K562 (cell line): ENCODE results near the gene USP43. TPM values are rescaled to one million over a fixed set of nuclear protein-coding genes. Genes with fewer than 3 reads are reported as not detected.

Experiments used
- ATAC-seq: fragments of 200-7000 bp; cut with Tn5 transposase; 3 replicates; pipeline ENCODE4 v1.9.1; 2020; ENCODE audit warnings: moderate library complexity
- BruUV-seq: library from RNA; stranded (reverse); fragments of 400-500 nt; replicated peaks from 2 replicates; lab custom pipeline; 2021; lab: Mats Ljungman, UMichigan
- CTCF ChIA-PET: fragments of 300-600 bp; formaldehyde crosslinking; extraction: SDS; loops from one replicate; lab custom pipeline; 2021; ENCODE audit warnings: low intra/inter-chr PET ratio; lab: Yijun Ruan, JAX
- POLR2A ChIA-PET: fragments of 300-600, 350-650 bp; sonication (Branson Sonifier 250); formaldehyde crosslinking; extraction: SDS; loops from one replicate; lab custom pipeline; 2021; ENCODE audit warnings: antibody characterized with exemption, inconsistent platforms; lab: Yijun Ruan, JAX
- DNase-seq, 4 experiments: peaks; one replicate each; pipeline versions ENCODE4 v3.0.0 to v3.0.0-alpha.2; 2011 to 2018; ENCODE audit warnings: low spot score in 3 of 4, mixed read lengths in 3 of 4; ENCODE audit errors: extremely low read depth in 1 of 4
- FAIRE-seq: peaks from 2 replicates; lab custom pipeline; 2011; peaks lifted over from hg19 to GRCh38; lab: Jason Lieb, UNC
- H2AFZ ChIP-seq: 2 replicates; pipeline ENCODE4 v1.6.0; 2011; ENCODE audit warnings: low read depth, low read length, control low read depth, inconsistent platforms
- H3K27ac ChIP-seq: fragments of 200-600 bp; 3 replicates; pipeline ENCODE4 v1.8.0; 2011; ENCODE audit warnings: low read depth, mild to moderate bottlenecking, control low read depth, inconsistent platforms, low read length, moderate library complexity, mixed read lengths; ENCODE audit errors: extremely low read depth
- H3K27me3 ChIP-seq, 2 experiments: fragments of 300-600 bp in 1 of 2; 2 replicates in 1 of 2; 3 replicates in 1 of 2; pipeline versions ENCODE4 v1.6.0 to v1.8.0; 2011; ENCODE audit warnings: inconsistent platforms in 2 of 2, low read length in 2 of 2, mild to moderate bottlenecking in 1 of 2, mixed read lengths in 1 of 2, moderate library complexity in 1 of 2; ENCODE audit not compliant: control insufficient read depth in 2 of 2, insufficient read depth in 2 of 2
- H3K36me3 ChIP-seq: fragments of 300-600 bp; 3 replicates; pipeline ENCODE4 v1.8.0; 2011; ENCODE audit warnings: mild to moderate bottlenecking, low read length, inconsistent platforms; ENCODE audit not compliant: control insufficient read depth, insufficient read depth
- H3K4me1 ChIP-seq, 2 experiments: fragments of 200-600 bp in 1 of 2; replicated peaks in 1 of 2; 2 replicates in 1 of 2; 3 replicates in 1 of 2; pipeline versions ENCODE4 v1.5.1 to v1.8.0; 2011; ENCODE audit warnings: inconsistent platforms in 2 of 2, low read length in 2 of 2, mild to moderate bottlenecking in 1 of 2, mixed read lengths in 1 of 2, moderate library complexity in 1 of 2; ENCODE audit not compliant: control insufficient read depth in 2 of 2, insufficient read depth in 2 of 2
- H3K4me2 ChIP-seq: 2 replicates; pipeline ENCODE4 v1.6.1; 2011; ENCODE audit warnings: low read length, control low read depth, inconsistent platforms, mixed read lengths; ENCODE audit not compliant: insufficient read depth
- H3K4me3 ChIP-seq: fragments of 200-600 bp; sonication (generic), shearing (Covaris generic); 2 replicates; pipeline ENCODE4 v1.5.1; 2016; ENCODE audit warnings: control low read depth, inconsistent platforms
- H3K79me2 ChIP-seq: fragments of 200-600 bp; 3 replicates; pipeline ENCODE4 v1.8.0; 2011; ENCODE audit warnings: low read length, inconsistent platforms; ENCODE audit not compliant: control insufficient read depth, insufficient read depth
- H3K9ac ChIP-seq, 2 experiments: 2 replicates each; pipeline versions ENCODE4 v1.6.0 to v1.6.1; 2011; ENCODE audit warnings: low read depth in 2 of 2, low read length in 2 of 2, control low read depth in 1 of 2, inconsistent platforms in 1 of 2, mild to moderate bottlenecking in 1 of 2, mixed read lengths in 1 of 2; ENCODE audit not compliant: insufficient read depth in 1 of 2
- H3K9me1 ChIP-seq: one replicate; pipeline ENCODE4 v1.6.0; 2011; ENCODE audit warnings: inconsistent platforms, mild to moderate bottlenecking, low read length, moderate library complexity; ENCODE audit not compliant: control insufficient read depth, insufficient read depth
- H3K9me3 ChIP-seq: replicated peaks from 2 replicates; pipeline ENCODE4 v1.5.1; 2011; ENCODE audit warnings: low read depth, low read length, inconsistent platforms; ENCODE audit not compliant: control insufficient read depth, insufficient read depth
- H4K20me1 ChIP-seq: replicated peaks from 2 replicates; pipeline ENCODE4 v1.6.1; 2011; ENCODE audit warnings: low read length, inconsistent platforms, mixed read lengths; ENCODE audit not compliant: control insufficient read depth, insufficient read depth
- DDX20 ChIP-seq: fragments of 450-650 bp; IDR thresholded peaks from 2 replicates; pipeline ENCODE4 v1.6.1; 2016; ENCODE audit warnings: missing genetic modification characterization, low read depth, mild to moderate bottlenecking, missing compliant biosample characterization, moderate library complexity
- SLC30A9 ChIP-seq: fragments of 250-450 bp; sonication (Bioruptor Pico); IDR thresholded peaks from 2 replicates; pipeline ENCODE4 v1.8.0; 2022; ENCODE audit warnings: mild to moderate bottlenecking, moderate library complexity
- SMAD4 ChIP-seq: fragments of 250-450 bp; sonication (Bioruptor Pico); conservative IDR thresholded peaks from 2 replicates; pipeline ENCODE4 v1.8.0; 2021; ENCODE audit warnings: inconsistent platforms, mild to moderate bottlenecking, moderate library complexity
- TARDBP ChIP-seq: fragments of 450-650 bp; IDR thresholded peaks from 2 replicates; pipeline ENCODE4 v1.6.1; 2016
- ZEB2 ChIP-seq: fragments of 450-650 bp; IDR thresholded peaks from 2 replicates; pipeline ENCODE4 v1.6.1; 2016
- ZNF239 ChIP-seq: fragments of 250-450 bp; sonication (Bioruptor Pico); IDR thresholded peaks from 2 replicates; pipeline ENCODE4 v1.4.0; 2020; ENCODE audit warnings: mild to moderate bottlenecking
- WGBS: fragments of 100-300 bp; shearing (Covaris generic); methylation state at CpG from one replicate; pipeline ENCODE4 v1.1.6; 2016; ENCODE audit warnings: low coverage, mixed read lengths; ENCODE audit not compliant: insufficient coverage; ENCODE audit errors: missing lambda C conversion rate; 5-methylcytosine and 5-hydroxymethylcytosine counted together
- in situ Hi-C: fragments of 300-500 bp; cut with MboI; formaldehyde crosslinking; loops from 4 replicates; pipeline ENCODE4 v1.15.0; 2018; ENCODE audit warnings: inconsistent platforms, mixed read lengths
- intact Hi-C: fragments of 100-400 bp; cut with micrococcal nuclease; formaldehyde crosslinking; loops from 2 replicates; pipeline ENCODE4 v1.14.2; 2022
- polyA plus RNA-seq, 8 experiments: library from polyadenylated mRNA; depleted of rRNA in 4 of 8; stranded (reverse) in 5 of 8; unstranded in 3 of 8; fragments of >200 nt; fragmentation: Nextera tagmentation in 2 of 8; fragmentation: Illumina TruSeq in 1 of 8; extraction: Ambion mirVana in 2 of 8; extraction: Trizol in 1 of 8; gene quantifications; 2 replicates each; pipeline versions ENCODE4 v1.2.1 to v1.2.3, GENCODE V29; 2011 to 2014; ENCODE audit warnings: inconsistent platforms in 1 of 8, missing spikeins in 1 of 8
- total RNA-seq, 7 experiments: library from RNA; depleted of rRNA in 6 of 7; stranded (reverse); fragments of >200 nt in 6 of 7; fragmentation: Illumina TruSeq in 2 of 7; extraction: Trizol in 2 of 7; gene quantifications; 2 replicates each; pipeline versions ENCODE4 v1.2.1 to v1.2.3, GENCODE V29; 2011 to 2021; ENCODE audit warnings: low replicate concordance in 1 of 7
- TF ChIP-seq, protein P1 (sequence below): sonication (generic); formaldehyde crosslinking; IDR thresholded peaks from 2 replicates; pipeline ENCODE4 v1.8.0; 2022; ENCODE audit warnings: mild to moderate bottlenecking, low read depth, missing genetic modification reagents

USP43 gene
- total and polyA plus RNA-seq, 9 of the 15 experiments (the other 6 are each of a cell fraction or from before 2014, with no cell fraction given), result 0.01 to 0.18 (median 0.06) TPM; not detected in 1

DNA sequence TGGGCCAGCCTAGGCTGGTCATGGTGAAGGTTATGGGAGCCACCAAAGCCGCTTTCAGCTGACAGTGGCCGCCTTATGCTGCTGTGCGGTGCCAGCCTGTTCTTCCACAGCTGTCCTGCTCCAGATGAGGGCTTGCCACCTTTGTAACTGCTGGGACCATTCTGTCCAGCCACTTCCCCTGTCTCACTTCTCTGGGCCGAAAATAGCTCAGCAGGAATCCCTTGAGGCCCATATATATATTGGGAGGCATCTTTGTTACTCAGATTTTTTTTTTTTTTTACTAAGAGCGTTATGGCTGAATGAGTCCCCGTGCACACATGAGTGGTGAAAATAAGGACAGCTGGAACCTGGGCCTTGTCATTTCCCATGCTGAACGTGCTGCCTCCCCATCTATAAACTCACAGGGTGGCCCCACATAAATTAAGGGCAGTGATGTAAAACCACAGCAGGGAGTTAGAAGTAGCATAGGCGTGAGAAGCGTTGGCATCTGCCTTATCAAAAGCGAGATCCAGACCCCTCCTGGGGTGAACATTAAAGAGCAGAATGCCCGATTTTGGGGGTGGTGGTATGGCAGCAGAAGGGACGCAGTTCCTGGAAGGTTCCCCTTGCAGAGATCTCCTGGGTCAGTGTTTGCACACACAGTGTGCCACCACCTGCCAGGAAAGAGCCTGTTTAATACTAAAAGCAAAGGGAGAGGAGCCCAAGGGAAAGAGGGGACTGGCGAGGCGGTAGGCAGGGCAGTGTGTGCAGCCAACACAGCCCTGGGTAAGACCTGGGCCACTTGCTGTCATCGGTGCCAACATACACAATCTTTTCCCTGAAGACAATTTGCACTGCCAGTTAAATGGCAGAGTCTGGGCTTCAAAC lies 57.8 kb downstream of the USP43 start:
- 1% methylated on average over 10 of the region's 15 CpGs for WGBS
- no TSS peak for BruUV-seq
- ChIA-PET CTCF (no interaction called here), POLR2A (interaction anchor here (0.8 kb wide), 1 partner anchor 64 kb away, joined by 3 read pairs; no protein-coding TSS in a partner anchor)
- no peaks in the 10 kb centered on the region; the same call in 1 of the 2 replicates for H4K20me1 ChIP-seq
- no peak overlapping the region for H3K4me2 ChIP-seq
- intact Hi-C loops (no loop called here), in situ Hi-C loops (no loop called here)
- H3K27me3 ChIP-seq, result peaks cover 0 to 8% of the 10 kb centered on the region in 2 experiments; a peak in 1 of 5 replicates
- no peaks in the 10 kb centered on the region for H3K9me3 ChIP-seq
- TF ChIP-seq ZEB2, result no peak
- no peak for TF ChIP-seq DDX20 (tag)
- no peak for TF ChIP-seq SMAD4 (CRISPR knock-in tag)
- TF ChIP-seq TARDBP, result no peak
- TF ChIP-seq, protein P1, sequence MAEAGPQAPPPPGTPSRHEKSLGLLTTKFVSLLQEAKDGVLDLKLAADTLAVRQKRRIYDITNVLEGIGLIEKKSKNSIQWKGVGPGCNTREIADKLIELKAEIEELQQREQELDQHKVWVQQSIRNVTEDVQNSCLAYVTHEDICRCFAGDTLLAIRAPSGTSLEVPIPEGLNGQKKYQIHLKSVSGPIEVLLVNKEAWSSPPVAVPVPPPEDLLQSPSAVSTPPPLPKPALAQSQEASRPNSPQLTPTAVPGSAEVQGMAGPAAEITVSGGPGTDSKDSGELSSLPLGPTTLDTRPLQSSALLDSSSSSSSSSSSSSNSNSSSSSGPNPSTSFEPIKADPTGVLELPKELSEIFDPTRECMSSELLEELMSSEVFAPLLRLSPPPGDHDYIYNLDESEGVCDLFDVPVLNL (CRISPR knock-in tag), result no peak
- no peak for TF ChIP-seq SLC30A9 (CRISPR knock-in tag)
- TF ChIP-seq ZNF239, result no peak
- H3K4me1 ChIP-seq, result no peaks in the 10 kb centered on the region
- no peaks in the 10 kb centered on the region for H3K9me1 ChIP-seq
- no peaks in the 10 kb centered on the region for H3K79me2 ChIP-seq
- no peak overlapping the region for H3K9ac ChIP-seq
- no peak overlapping the region for H2AFZ ChIP-seq
- DNase-seq, result no peak
- ATAC-seq, result no peak
- no peak for FAIRE-seq
- H3K36me3 ChIP-seq, result no peaks in the 10 kb centered on the region
- no peak overlapping the region for H3K27ac ChIP-seq
- no peak overlapping the region for H3K4me3 ChIP-seq
